ENCODE measurements around the gene SERPINA9.

GRCh38 chr14:94505641-94506040 lies 29.6 kb upstream of the SERPINA9 start:
- no peak for TF ChIP-seq CREB1 (IDR thresholded peaks at IDR 0.05; ENCODE audit: low read depth)
- no peak for TF ChIP-seq TCF12 (IDR thresholded peaks at IDR 0.05; ENCODE audit: low read depth)

Data from Ishikawa (cell line).